Nephron progenitor cell (in vitro differentiated cells): Measurements from ENCODE around the gene KLK7.

Source experiments
- DNase-seq: peaks from one replicate; pipeline ENCODE4 v3.0.0; 2021
- H3K27ac Mint-ChIP-seq: 2 replicates; pipeline ENCODE4 v1.8.0; 2021; ENCODE audit warnings: mild to moderate bottlenecking, moderate library complexity, mixed read lengths
- H3K27me3 Mint-ChIP-seq: 2 replicates; pipeline ENCODE4 v1.8.0; 2021; ENCODE audit warnings: mild to moderate bottlenecking, low read depth, mixed read lengths; ENCODE audit not compliant: poor library complexity
- H3K36me3 Mint-ChIP-seq: 2 replicates; pipeline ENCODE4 v1.8.0; 2021; ENCODE audit warnings: low read depth, mixed read lengths
- H3K4me1 Mint-ChIP-seq: 2 replicates; pipeline ENCODE4 v1.8.0; 2021; ENCODE audit warnings: mixed read lengths
- H3K4me3 Mint-ChIP-seq: 2 replicates; pipeline ENCODE4 v1.8.0; 2021; ENCODE audit warnings: mild to moderate bottlenecking, moderate library complexity, mixed read lengths
- H3K9me3 Mint-ChIP-seq: 2 replicates; pipeline ENCODE4 v1.8.0; 2021; ENCODE audit warnings: mild to moderate bottlenecking, moderate library complexity, mixed read lengths
- TF ChIP-seq, protein P1 (sequence below): fragments of 200-600 bp; sonication (generic); IDR thresholded peaks from 2 replicates; pipeline ENCODE4 v1.5.0; 2021; ENCODE audit warnings: antibody characterized with exemption

KLK7 gene

DNA sequence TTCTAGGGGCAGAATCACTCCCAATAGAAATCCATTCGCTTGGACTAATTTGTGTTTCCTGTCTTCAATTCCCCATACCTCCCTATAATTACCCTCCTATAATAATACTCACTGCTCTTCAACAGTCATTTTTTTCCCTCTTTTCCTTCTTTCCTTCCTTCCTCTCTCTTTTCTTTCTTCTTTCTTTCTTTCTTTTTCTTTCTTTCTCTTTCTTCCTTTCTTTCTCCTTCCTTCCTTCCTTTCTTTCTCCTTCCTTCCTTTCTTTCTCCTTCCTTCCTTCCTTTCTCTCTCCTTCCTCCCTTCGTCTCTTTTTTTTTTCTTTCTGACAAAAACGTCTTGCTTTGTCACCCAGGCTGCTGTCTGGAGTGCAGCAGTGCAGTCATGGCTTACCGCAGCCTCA lies 38.9 kb downstream of the KLK7 start:
- Mint-ChIP-seq H3K36me3 (no peaks in the 10 kb centered on the region), H3K4me3 (no peak overlapping the region), H3K27ac (no peak overlapping the region), H3K9me3 (peaks cover 16% of the 10 kb centered on the region), H3K27me3 (peaks cover 52% of the 10 kb centered on the region), H3K4me1 (no peaks in the 10 kb centered on the region)
- TF ChIP-seq, protein P1, sequence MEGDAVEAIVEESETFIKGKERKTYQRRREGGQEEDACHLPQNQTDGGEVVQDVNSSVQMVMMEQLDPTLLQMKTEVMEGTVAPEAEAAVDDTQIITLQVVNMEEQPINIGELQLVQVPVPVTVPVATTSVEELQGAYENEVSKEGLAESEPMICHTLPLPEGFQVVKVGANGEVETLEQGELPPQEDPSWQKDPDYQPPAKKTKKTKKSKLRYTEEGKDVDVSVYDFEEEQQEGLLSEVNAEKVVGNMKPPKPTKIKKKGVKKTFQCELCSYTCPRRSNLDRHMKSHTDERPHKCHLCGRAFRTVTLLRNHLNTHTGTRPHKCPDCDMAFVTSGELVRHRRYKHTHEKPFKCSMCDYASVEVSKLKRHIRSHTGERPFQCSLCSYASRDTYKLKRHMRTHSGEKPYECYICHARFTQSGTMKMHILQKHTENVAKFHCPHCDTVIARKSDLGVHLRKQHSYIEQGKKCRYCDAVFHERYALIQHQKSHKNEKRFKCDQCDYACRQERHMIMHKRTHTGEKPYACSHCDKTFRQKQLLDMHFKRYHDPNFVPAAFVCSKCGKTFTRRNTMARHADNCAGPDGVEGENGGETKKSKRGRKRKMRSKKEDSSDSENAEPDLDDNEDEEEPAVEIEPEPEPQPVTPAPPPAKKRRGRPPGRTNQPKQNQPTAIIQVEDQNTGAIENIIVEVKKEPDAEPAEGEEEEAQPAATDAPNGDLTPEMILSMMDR, result no peak
- no peak for DNase-seq

DNA sequence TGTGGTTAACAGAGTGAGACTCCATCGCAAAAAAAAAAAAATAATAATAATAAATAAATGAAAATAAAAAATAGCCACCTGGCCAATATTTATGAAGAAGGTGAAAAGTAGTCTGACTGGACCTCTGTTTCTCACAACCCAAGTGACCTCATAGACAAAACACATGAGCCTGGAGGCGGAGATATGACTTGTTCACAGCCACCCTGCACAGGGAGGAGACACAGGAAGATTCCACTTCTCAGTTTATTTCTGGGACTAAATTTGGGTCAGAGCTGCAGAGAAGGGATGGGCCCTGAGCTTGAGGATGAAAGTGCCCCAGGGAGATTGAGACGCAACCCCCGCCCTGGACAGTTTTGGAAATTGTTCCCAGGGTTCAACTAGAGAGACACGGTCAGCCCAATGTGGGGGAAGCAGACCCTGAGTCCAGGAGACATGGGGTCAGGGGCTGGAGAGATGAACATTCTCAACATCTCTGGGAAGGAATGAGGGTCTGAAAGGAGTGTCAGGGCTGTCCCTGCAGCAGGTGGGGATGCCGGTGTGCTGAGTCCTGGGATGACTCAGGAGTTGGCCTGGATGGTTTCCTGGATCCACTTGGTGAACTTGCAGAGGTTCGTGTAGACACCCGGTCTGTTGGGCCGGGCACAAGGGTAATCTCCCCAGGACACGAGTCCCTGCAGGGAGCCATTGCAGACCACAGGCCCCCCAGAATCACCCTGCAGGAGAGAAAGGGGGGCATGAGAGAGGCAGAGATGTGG lies 40.5 kb downstream of the KLK7 start:
- Mint-ChIP-seq H3K27me3 (peaks cover 45% of the 10 kb centered on the region), H3K4me1 (no peaks in the 10 kb centered on the region), H3K36me3 (no peaks in the 10 kb centered on the region), H3K9me3 (peaks cover 20% of the 10 kb centered on the region), H3K4me3 (no peak overlapping the region), H3K27ac (no peak overlapping the region)
- no peak for DNase-seq
- TF ChIP-seq, protein P1, result no peak

DNA sequence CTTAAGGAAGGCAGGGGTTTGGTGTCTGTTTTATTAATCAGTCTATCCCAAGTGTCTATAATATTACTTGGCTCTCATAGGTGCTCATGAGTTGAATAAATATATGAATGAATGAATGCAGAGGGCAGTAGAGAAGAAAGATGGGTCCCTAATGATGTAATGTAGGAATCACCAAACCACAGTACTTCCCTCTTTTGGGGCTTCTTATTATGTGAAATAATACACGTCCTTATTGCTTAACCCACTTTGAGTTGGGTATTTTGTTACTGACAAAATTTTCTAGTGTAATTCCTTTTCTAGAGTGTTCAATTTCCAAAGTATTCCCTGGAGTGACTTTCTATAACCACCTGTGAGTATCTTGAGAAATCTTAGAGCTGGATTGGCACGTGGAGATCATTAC lies 44.1 kb downstream of the KLK7 start:
- no peak overlapping the region for H3K27ac Mint-ChIP-seq
- peaks cover 43% of the 10 kb centered on the region for H3K27me3 Mint-ChIP-seq
- H3K4me3 Mint-ChIP-seq, result no peak overlapping the region

DNA sequence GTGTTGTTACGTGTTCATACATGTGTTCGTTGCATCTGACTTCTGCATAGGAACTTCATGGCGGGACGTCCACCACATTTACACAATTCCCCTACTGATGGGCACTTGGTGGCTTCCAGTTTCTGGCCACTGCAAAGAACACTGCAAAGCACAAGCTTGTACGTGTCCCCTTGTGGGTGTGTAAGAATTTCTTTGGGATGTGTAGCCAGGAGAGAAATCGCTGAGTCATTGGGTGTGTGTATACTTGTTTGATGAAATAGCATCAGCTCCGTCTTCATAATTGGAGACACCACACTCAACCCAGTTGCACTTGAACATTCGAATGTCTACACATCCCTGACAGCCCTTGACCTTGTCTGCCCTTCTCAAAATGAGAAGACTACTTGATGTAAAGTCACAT lies 50.1 kb downstream of the KLK7 start:
- peaks cover 53% of the 10 kb centered on the region for H3K27me3 Mint-ChIP-seq
- TF ChIP-seq, protein P1, result no peak
- no peak for DNase-seq
- no peak overlapping the region for H3K27ac Mint-ChIP-seq
- H3K4me1 Mint-ChIP-seq, result peaks cover 10% of the 10 kb centered on the region
- no peak overlapping the region for H3K4me3 Mint-ChIP-seq
- H3K9me3 Mint-ChIP-seq, result no peaks in the 10 kb centered on the region
- no peaks in the 10 kb centered on the region for H3K36me3 Mint-ChIP-seq

More for the DNA sequence above, 44.1 kb downstream of the KLK7 start:
- DNase-seq, result no peak
- H3K4me1 Mint-ChIP-seq, result no peaks in the 10 kb centered on the region
- H3K9me3 Mint-ChIP-seq, result peaks cover 20% of the 10 kb centered on the region
- no peaks in the 10 kb centered on the region for H3K36me3 Mint-ChIP-seq
- TF ChIP-seq, protein P1, result no peak

DNA sequence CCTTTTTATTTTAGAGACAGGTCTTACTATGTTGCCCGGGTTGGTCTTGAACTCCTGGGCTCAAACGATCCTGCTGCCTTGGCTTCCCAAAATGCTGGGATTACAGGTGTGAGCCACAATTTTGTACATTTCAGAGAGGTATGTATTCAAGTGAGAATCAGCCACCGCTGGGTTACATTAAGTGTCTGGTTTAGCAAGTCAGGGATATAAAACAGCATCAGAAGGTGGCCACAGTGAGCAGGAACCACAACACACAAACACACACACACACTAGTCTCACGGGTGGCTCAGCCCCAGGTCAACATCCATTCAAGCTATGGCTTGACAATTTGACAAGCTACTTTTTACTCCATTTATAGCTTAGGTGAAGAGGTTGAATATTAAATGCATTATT lies 51.0 kb downstream of the KLK7 start:
- no peak for DNase-seq
- TF ChIP-seq, protein P1, result no peak
- Mint-ChIP-seq H3K4me1 (peaks cover 10% of the 10 kb centered on the region), H3K36me3 (no peaks in the 10 kb centered on the region), H3K4me3 (no peak overlapping the region), H3K9me3 (no peaks in the 10 kb centered on the region), H3K27ac (no peak overlapping the region), H3K27me3 (peaks cover 58% of the 10 kb centered on the region)
